ENCODE data around the gene SIM1. TPM values are rescaled to one million over a fixed set of nuclear protein-coding genes. Genes with fewer than 3 reads are reported as not detected.

The SIM1 gene
- total RNA-seq, 4 donors from 2014 or later: 14.0 to 29.5 (median 20.4) TPM

- TF ChIP-seq CTCF (IDR thresholded peaks at IDR 0.05; ENCODE audit: low read depth): no peak
Measured at GRCh38 chr6:100363651-100364050, 101.1 kb downstream of the SIM1 start.

- TF ChIP-seq CTCF (IDR thresholded peaks at IDR 0.05; ENCODE audit: low read depth): no peak
Measured at GRCh38 chr6:100353276-100354015, 111.3 kb downstream of the SIM1 start.

DNA sequence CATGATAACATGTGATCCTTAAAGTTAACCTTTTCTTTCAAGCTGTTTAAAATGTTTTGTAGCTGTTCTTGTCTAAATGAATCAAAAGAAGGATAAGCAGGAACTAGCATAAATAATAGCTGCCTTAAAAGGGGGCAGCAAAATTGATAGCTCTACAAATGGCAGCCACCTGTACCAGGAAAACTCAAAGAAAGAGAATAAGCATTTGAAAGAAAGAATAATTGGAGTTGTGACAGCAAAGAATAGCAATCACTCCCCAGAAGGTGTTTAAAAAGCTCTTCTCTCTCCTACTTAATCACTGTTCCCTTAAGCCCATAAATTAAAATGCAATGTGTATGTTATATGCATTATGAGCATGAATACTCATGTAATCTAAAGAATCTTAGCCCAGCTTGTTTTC is 114.6 kb downstream of the SIM1 start:
- no peak for TF ChIP-seq CTCF (IDR thresholded peaks at IDR 0.05; ENCODE audit: low read depth)

DNA sequence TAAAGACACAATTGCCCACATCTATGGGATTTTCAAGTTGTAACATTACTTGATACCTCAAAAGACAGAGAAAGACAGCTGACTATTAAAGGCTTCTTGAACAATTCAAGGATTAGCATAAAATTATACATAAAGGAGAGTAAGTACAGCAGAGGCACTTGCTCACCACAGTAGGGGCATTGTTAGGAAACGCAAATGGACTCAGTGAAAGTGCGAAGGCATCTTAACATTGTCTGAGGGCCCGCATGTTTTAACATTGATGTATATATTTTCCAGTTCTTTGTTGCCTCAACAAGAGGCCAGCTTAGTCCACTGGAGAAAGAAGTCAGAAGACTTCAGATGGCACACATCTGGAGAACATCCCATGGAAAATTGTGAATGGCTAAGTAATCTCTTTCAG is 115.4 kb downstream of the SIM1 start:
- no peak for TF ChIP-seq CTCF (IDR thresholded peaks at IDR 0.05; ENCODE audit: low read depth)

GRCh38 chr6:100347901-100348550 is 116.7 kb downstream of the SIM1 start:
- TF ChIP-seq CTCF (IDR thresholded peaks at IDR 0.05; ENCODE audit: low read depth): no peak

DNA sequence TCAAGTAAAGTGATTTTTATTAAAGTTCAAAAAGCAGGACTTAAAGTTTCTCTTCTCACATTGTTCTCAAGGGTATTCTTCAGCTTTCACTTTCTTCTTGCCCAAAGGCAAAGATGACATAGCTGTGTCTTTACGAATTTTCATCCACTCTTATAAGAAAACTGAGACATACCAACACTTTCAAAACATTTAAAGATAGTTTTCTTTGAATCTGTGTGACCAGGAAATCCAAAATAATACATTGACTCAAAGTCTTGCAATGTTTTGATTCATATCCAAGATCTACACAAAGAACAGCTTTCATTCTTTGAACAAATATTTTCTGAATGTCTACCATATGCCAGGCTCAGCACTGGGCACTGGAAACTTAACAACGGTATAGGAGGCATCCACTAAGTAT is 117.9 kb downstream of the SIM1 start:
- no peak for TF ChIP-seq CTCF (IDR thresholded peaks at IDR 0.05; ENCODE audit: low read depth)

DNA sequence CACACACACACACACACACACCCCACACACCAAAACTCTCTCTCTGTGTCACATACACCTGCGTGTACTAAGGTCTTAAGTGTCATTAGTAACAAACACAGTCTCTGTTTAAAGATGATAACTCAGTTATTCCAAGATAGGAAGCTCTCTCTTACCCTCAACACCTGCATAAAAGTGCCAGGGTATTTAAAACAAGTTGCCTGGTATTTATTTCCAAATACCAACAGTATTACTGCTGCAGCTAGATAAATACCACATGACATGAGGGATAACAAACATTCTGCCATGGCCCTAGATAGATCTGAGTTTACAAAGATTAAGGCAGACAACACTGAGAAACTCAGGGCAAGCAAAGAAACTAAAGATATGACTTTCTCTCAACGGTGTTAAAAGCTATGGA is 118.5 kb downstream of the SIM1 start:
- no peak for TF ChIP-seq CTCF (IDR thresholded peaks at IDR 0.05; ENCODE audit: low read depth)
